ENCODE data around the gene PPP1R2. TPM values are rescaled to one million over a fixed set of nuclear protein-coding genes. Genes with fewer than 3 reads are reported as not detected.

The PPP1R2 gene
- total RNA-seq, 4 donors from 2014 or later, result 50.7 to 143 (median 59.4) TPM

- intact Hi-C loops (cut with DNase I; ENCODE audit: low total_unique reads) (loop anchor here (10.0 kb wide), 1 partner anchor 864 kb away; the partner anchor contains the start of gene FAM43A), in situ Hi-C loops (cut with MboI; ENCODE audit: low pct_ligation_motif_present in 1 of 4, low pct_unique_long_range_greater_than_20kb in 1 of 4, low sequenced_read_pairs in 3 of 4) (loop anchor here in 3 of 4 donors (25.0 kb wide), 2 partner anchors 861 to 886 kb away; partner anchors contain the start of genes FAM43A (in 2 of the 3) and LSG1 (in 1 of the 3))
- peaks cover 17 to 68% (median 44%) of the 10 kb centered on the region in 4 donors for H3K4me1 ChIP-seq
- no peaks in the 10 kb centered on the region for H3K9me3 ChIP-seq
- peak overlapping the region; percentile 26 to 71 (median 61) for H3K27ac ChIP-seq
- DNase-seq, result no peak
- no peaks in the 10 kb centered on the region for H3K36me3 ChIP-seq
- H3K4me3 ChIP-seq, result no peak overlapping the region
- H3K27me3 ChIP-seq, result no peaks in the 10 kb centered on the region
- TF ChIP-seq EP300 (IDR thresholded peaks at IDR 0.05; ENCODE audit: low read depth) (no peak), CTCF (IDR thresholded peaks at IDR 0.05) (no peak), POLR2AphosphoS5 (IDR thresholded peaks at IDR 0.05) (no peak), POLR2A (IDR thresholded peaks at IDR 0.05) (no peak)
Observed at GRCh38 chr3:195548501-195548900, 5.4 kb upstream of the PPP1R2 start.

- H3K4me1 ChIP-seq, result peaks cover 17 to 69% (median 44%) of the 10 kb centered on the region in 4 donors
- H3K27ac ChIP-seq, result peak overlapping the region; percentile 26 to 71 (median 61)
- H3K36me3 ChIP-seq, result no peaks in the 10 kb centered on the region
Observed at GRCh38 chr3:195548006-195548405, 4.9 kb upstream of the PPP1R2 start.

GRCh38 chr3:195546130-195546560 lies 3.0 kb upstream of the PPP1R2 start:
- H3K27ac ChIP-seq, result peak overlapping the region; percentile 40 to 71 (median 62)
- intact Hi-C loops (cut with DNase I; ENCODE audit: low total_unique reads), result loop anchor here (10.0 kb wide), 1 partner anchor 861 kb away; the partner anchor contains the start of gene FAM43A
- H3K4me1 ChIP-seq, result peaks cover 17 to 70% (median 48%) of the 10 kb centered on the region in 4 donors
- in situ Hi-C loops (cut with MboI; ENCODE audit: low pct_ligation_motif_present in 1 of 4, low pct_unique_long_range_greater_than_20kb in 1 of 4, low sequenced_read_pairs in 3 of 4), result loop anchor here in 3 of 4 donors (25.0 kb wide), 2 partner anchors 859 to 884 kb away; partner anchors contain the start of genes FAM43A (in 2 of the 3) and LSG1 (in 1 of the 3)
- WGBS, 2 donors (ENCODE audit: low coverage in 1 of 2), result 29 to 36% methylated on average over 2 to 4 of the region's 4 CpGs
- peak; percentile 26 for DNase-seq
- H3K9me3 ChIP-seq, result no peaks in the 10 kb centered on the region
- no peaks in the 10 kb centered on the region for H3K36me3 ChIP-seq
- no peaks in the 10 kb centered on the region for H3K27me3 ChIP-seq
- no peak for TF ChIP-seq CTCF (IDR thresholded peaks at IDR 0.05)
- no peak for TF ChIP-seq POLR2A (IDR thresholded peaks at IDR 0.05)
- TF ChIP-seq POLR2AphosphoS5 (IDR thresholded peaks at IDR 0.05), result no peak
- TF ChIP-seq EP300 (IDR thresholded peaks at IDR 0.05; ENCODE audit: low read depth), result no peak
- H3K4me3 ChIP-seq, result no peak overlapping the region

More at GRCh38 chr3:195548006-195548405, 4.9 kb upstream of the PPP1R2 start:
- WGBS, 2 donors (ENCODE audit: low coverage in 1 of 2), result 46 to 55% methylated on average over 6 to 8 of the region's 8 CpGs
- intact Hi-C loops (cut with DNase I; ENCODE audit: low total_unique reads), result loop anchor here (10.0 kb wide), 1 partner anchor 863 kb away; the partner anchor contains the start of gene FAM43A
- no peaks in the 10 kb centered on the region for H3K27me3 ChIP-seq
- DNase-seq, result no peak
- in situ Hi-C loops (cut with MboI; ENCODE audit: low pct_ligation_motif_present in 1 of 4, low pct_unique_long_range_greater_than_20kb in 1 of 4, low sequenced_read_pairs in 3 of 4), result loop anchor here in 3 of 4 donors (25.0 kb wide), 2 partner anchors 861 to 886 kb away; partner anchors contain the start of genes FAM43A (in 2 of the 3) and LSG1 (in 1 of the 3)
- TF ChIP-seq EP300 (IDR thresholded peaks at IDR 0.05; ENCODE audit: low read depth) (no peak), POLR2A (IDR thresholded peaks at IDR 0.05) (no peak), CTCF (IDR thresholded peaks at IDR 0.05) (no peak), POLR2AphosphoS5 (IDR thresholded peaks at IDR 0.05) (no peak)
- H3K9me3 ChIP-seq, result no peaks in the 10 kb centered on the region
- no peak overlapping the region for H3K4me3 ChIP-seq

- TF ChIP-seq POLR2AphosphoS5 (IDR thresholded peaks at IDR 0.05) (no peak), POLR2A (IDR thresholded peaks at IDR 0.05) (no peak), CTCF (IDR thresholded peaks at IDR 0.05) (no peak), EP300 (IDR thresholded peaks at IDR 0.05; ENCODE audit: low read depth) (no peak)
- in situ Hi-C loops (cut with MboI; ENCODE audit: low pct_ligation_motif_present in 1 of 4, low pct_unique_long_range_greater_than_20kb in 1 of 4, low sequenced_read_pairs in 3 of 4), result loop anchor here in 3 of 4 donors (25.0 kb wide), 2 partner anchors 857 to 882 kb away; partner anchors contain the start of genes FAM43A (in 2 of the 3) and LSG1 (in 1 of the 3)
- H3K27ac ChIP-seq, result peak overlapping the region in 2 of 4 donors; percentile 3 to 94
- DNase-seq, result no peak
- H3K36me3 ChIP-seq, result no peaks in the 10 kb centered on the region
- intact Hi-C loops (cut with DNase I; ENCODE audit: low total_unique reads), result loop anchor here (5.0 to 10.0 kb wide), 2 partner anchors 102 to 860 kb away; partner anchors contain the start of genes ACAP2 and FAM43A
- whole genome bisulfite sequencing, 2 donors (ENCODE audit: low coverage in 1 of 2), result 97% methylated on average over 3 of the region's 3 CpGs; no CpG with 5 or more reads in 1 of the 2 donors
- H3K4me1 ChIP-seq, result peaks cover 21 to 69% (median 51%) of the 10 kb centered on the region in 4 donors
- H3K27me3 ChIP-seq, result no peaks in the 10 kb centered on the region
- H3K9me3 ChIP-seq, result no peaks in the 10 kb centered on the region
- H3K4me3 ChIP-seq, result no peak overlapping the region
Observed at GRCh38 chr3:195544634-195545033, 1.5 kb upstream of the PPP1R2 start.

Measured in transverse colon (tissue), 4 donors.